BE2C (cell line): ENCODE measurements around the gene AGPAT4.

Experiments used
- DNase-seq: peaks from one replicate; pipeline ENCODE4 v3.0.0-alpha.2; 2020
- H3K27me3 ChIP-seq: fragments of 250-450 bp; sonication (Bioruptor Pico); 2 replicates; pipeline ENCODE4 v1.5.1; 2020; ENCODE audit warnings: mild to moderate bottlenecking
- H3K36me3 ChIP-seq: fragments of 250-450 bp; sonication (Bioruptor Pico); 2 replicates; pipeline ENCODE4 v1.5.1; 2020; ENCODE audit warnings: mild to moderate bottlenecking
- H3K4me1 ChIP-seq: fragments of 250-450 bp; sonication (Bioruptor Pico); 2 replicates; pipeline ENCODE4 v1.5.1; 2020
- H3K4me3 ChIP-seq: 2 replicates; pipeline ENCODE4 v1.5.1; 2011; ENCODE audit warnings: low read depth, low read length
- H3K9me3 ChIP-seq: fragments of 250-450 bp; sonication (Bioruptor Pico); 2 replicates; pipeline ENCODE4 v1.5.1; 2020
- TF ChIP-seq, protein P1 (sequence below): IDR thresholded peaks from 2 replicates; pipeline ENCODE4 v1.5.1; 2012; ENCODE audit warnings: mild to moderate bottlenecking, low read depth, low read length

The AGPAT4 gene

GRCh38 chr6:161254464-161255253, 19.2 kb downstream of the AGPAT4 start:
- peak; percentile 69 for DNase-seq
- H3K27me3 ChIP-seq, result peaks cover 4% of the 10 kb centered on the region; the same call in 1 of the 2 replicates
- H3K9me3 ChIP-seq, result no peaks in the 10 kb centered on the region
- TF ChIP-seq, protein P1, sequence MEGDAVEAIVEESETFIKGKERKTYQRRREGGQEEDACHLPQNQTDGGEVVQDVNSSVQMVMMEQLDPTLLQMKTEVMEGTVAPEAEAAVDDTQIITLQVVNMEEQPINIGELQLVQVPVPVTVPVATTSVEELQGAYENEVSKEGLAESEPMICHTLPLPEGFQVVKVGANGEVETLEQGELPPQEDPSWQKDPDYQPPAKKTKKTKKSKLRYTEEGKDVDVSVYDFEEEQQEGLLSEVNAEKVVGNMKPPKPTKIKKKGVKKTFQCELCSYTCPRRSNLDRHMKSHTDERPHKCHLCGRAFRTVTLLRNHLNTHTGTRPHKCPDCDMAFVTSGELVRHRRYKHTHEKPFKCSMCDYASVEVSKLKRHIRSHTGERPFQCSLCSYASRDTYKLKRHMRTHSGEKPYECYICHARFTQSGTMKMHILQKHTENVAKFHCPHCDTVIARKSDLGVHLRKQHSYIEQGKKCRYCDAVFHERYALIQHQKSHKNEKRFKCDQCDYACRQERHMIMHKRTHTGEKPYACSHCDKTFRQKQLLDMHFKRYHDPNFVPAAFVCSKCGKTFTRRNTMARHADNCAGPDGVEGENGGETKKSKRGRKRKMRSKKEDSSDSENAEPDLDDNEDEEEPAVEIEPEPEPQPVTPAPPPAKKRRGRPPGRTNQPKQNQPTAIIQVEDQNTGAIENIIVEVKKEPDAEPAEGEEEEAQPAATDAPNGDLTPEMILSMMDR, result 0 out of 2 replicates have a peak, but pooled peaks have one; percentile 13
- no peaks in the 10 kb centered on the region; the same call in 1 of the 2 replicates for H3K36me3 ChIP-seq
- H3K4me3 ChIP-seq, result no peak overlapping the region
- H3K4me1 ChIP-seq, result peaks cover 24% of the 10 kb centered on the region

- DNase-seq, result no peak
- no peak overlapping the region for H3K4me3 ChIP-seq
- TF ChIP-seq, protein P1, result no peak
- peaks cover 4% of the 10 kb centered on the region; the same call in 1 of the 2 replicates for H3K27me3 ChIP-seq
- no peaks in the 10 kb centered on the region; the same call in 1 of the 2 replicates for H3K36me3 ChIP-seq
- H3K9me3 ChIP-seq, result no peaks in the 10 kb centered on the region
- H3K4me1 ChIP-seq, result peaks cover 24% of the 10 kb centered on the region
These were observed 19.8 kb downstream of the AGPAT4 start for GRCh38 chr6:161254126-161254463.

DNA sequence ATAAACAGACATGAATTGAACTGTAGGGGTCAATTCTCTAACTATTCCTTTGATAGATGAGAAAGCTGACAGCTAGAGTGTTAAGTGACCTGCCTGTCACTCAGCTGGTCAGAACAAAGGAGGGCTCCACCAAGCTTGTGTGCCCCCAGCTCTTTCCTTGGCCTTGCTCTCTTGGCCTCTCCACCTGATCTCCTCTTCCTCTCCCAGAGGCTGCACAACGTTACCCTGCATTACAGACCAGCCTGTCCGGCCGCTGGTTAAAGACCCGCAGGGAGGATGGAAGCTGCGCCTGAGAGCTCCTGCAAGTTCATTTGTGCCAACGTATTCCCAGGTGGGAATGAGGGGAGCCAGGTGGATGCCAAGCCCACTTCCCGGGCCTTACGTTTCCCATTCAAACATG, 22.5 kb downstream of the AGPAT4 start:
- no peak overlapping the region for H3K4me3 ChIP-seq
- TF ChIP-seq, protein P1, result no peak
- H3K36me3 ChIP-seq, result no peaks in the 10 kb centered on the region; the same call in 1 of the 2 replicates
- H3K27me3 ChIP-seq, result 0 out of 2 replicates have a peak, but pooled peaks cover under 1% of the 10 kb centered on the region
- H3K4me1 ChIP-seq, result peaks cover 21% of the 10 kb centered on the region
- DNase-seq, result no peak
- H3K9me3 ChIP-seq, result no peaks in the 10 kb centered on the region

DNA sequence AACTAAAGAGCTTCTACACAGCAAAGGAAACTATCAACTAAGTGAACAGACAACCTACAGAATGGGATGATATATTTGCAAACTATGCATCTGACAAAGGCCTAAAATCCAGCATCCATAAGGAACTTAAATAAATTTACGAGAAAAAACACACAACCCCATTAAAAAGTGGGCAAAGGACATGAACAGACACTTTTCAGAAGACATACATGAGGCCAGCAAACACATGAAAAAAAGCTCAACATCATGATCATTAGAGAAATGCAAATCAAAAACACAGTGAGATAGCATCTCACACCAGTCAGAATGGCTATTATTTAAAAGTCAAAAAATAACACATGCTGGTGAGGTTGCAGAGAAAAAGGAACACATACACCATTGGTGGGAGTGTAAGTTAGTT, 24.5 kb downstream of the AGPAT4 start:
- H3K4me1 ChIP-seq, result peaks cover 4% of the 10 kb centered on the region
- TF ChIP-seq, protein P1, result no peak
- H3K9me3 ChIP-seq, result no peaks in the 10 kb centered on the region

GRCh38 chr6:161246725-161247124, 27.1 kb downstream of the AGPAT4 start:
- Histone ChIP-seq H3K27me3 (no peaks in the 10 kb centered on the region), H3K9me3 (no peaks in the 10 kb centered on the region), H3K4me3 (no peak overlapping the region), H3K4me1 (peaks cover 3% of the 10 kb centered on the region), H3K36me3 (no peaks in the 10 kb centered on the region; the same call in 1 of the 2 replicates)
- TF ChIP-seq, protein P1, result no peak
- DNase-seq, result peak; percentile 25

More for the DNA sequence above, 24.5 kb downstream of the AGPAT4 start:
- H3K36me3 ChIP-seq, result no peaks in the 10 kb centered on the region; the same call in 1 of the 2 replicates
- H3K4me3 ChIP-seq, result no peak overlapping the region
- no peaks in the 10 kb centered on the region for H3K27me3 ChIP-seq
- DNase-seq, result no peak

DNA sequence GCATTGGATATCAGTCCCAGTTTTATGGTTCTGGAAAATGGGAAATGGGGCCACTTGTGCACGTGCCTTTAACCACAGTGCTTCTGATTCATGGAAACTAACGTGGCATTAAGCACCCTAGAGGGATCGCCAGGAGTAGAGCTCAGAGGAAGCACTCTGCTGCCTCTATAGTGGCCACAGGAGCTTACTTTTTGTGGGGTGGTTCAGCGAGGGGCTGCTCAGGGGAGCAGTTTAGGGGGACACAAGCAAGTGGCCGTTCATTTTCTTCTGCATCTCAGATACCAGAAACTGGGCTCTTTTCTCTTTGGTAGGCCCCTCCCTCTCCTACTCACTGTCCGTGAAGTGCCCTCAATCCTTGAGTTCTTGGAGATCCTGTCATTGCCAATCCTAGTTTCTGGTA, 28.5 kb downstream of the AGPAT4 start:
- TF ChIP-seq, protein P1, result no peak
- no peaks in the 10 kb centered on the region for H3K9me3 ChIP-seq

More for the DNA sequence above, 28.5 kb downstream of the AGPAT4 start:
- Histone ChIP-seq H3K36me3 (no peaks in the 10 kb centered on the region; the same call in 1 of the 2 replicates), H3K4me3 (no peak overlapping the region), H3K27me3 (no peaks in the 10 kb centered on the region), H3K4me1 (peaks cover 3% of the 10 kb centered on the region)
- no peak for DNase-seq
